GM18499 (cell line): ENCODE data around the gene ERC2.
A peak's percentile ranks its signal among the peaks of the same experiment; 100 is the strongest.
"Not testable (repeated sequence)": the region's sequence is repeated elsewhere in the genome, so short reads cannot be mapped to it uniquely, and the experiment has no call there.

Experiments
- ATAC-seq: cut with Tn5 transposase; IDR thresholded peaks from one replicate; pipeline ENCODE4 v1.9.1; 2021; ENCODE audit warnings: moderate number of reproducible peaks; ENCODE audit not compliant: insufficient read depth, unreplicated experiment

ERC2 gene

GRCh38 chr3:55507808-55508207, 960.5 kb downstream of the ERC2 start:
- ATAC-seq = no peak

GRCh38 chr3:55505776-55506175, 962.5 kb downstream of the ERC2 start:
- ATAC-seq = no peak

- ATAC-seq = not testable (repeated sequence)
Measured at GRCh38 chr3:55505102-55505501, 963.2 kb downstream of the ERC2 start.

- ATAC-seq = no peak
Measured at GRCh38 chr3:55501905-55502304, 966.4 kb downstream of the ERC2 start.

- no peak for ATAC-seq
Measured at GRCh38 chr3:55500555-55501330, 967.5 kb downstream of the ERC2 start.

- ATAC-seq = no peak
Measured at GRCh38 chr3:55498520-55498919, 969.7 kb downstream of the ERC2 start.

GRCh38 chr3:55497250-55497649, 971.0 kb downstream of the ERC2 start:
- ATAC-seq = no peak

- ATAC-seq = no peak
Measured at GRCh38 chr3:55494976-55495375, 973.3 kb downstream of the ERC2 start.

- no peak for ATAC-seq
Measured at GRCh38 chr3:55492976-55493375, 975.3 kb downstream of the ERC2 start.

GRCh38 chr3:55491296-55491816, 976.9 kb downstream of the ERC2 start:
- no peak for ATAC-seq

GRCh38 chr3:55490276-55490913, 977.9 kb downstream of the ERC2 start:
- no peak for ATAC-seq

GRCh38 chr3:55489798-55490132, 978.5 kb downstream of the ERC2 start:
- no peak for ATAC-seq

- no peak for ATAC-seq
Measured at GRCh38 chr3:55488398-55489055, 979.7 kb downstream of the ERC2 start.

GRCh38 chr3:55487381-55488241, 980.7 kb downstream of the ERC2 start:
- no peak for ATAC-seq

- no peak for ATAC-seq
Measured at GRCh38 chr3:55486857-55487380, 981.3 kb downstream of the ERC2 start, which contains the start of gene WNT5A. Gene WNT5A (minus strand): TSS chr3:55487306. CDS start chr3:55486985, 321 bp downstream.

- ATAC-seq = no peak
Measured at GRCh38 chr3:55486101-55486856, 982.0 kb downstream of the ERC2 start.

GRCh38 chr3:55484801-55485791, 983.2 kb downstream of the ERC2 start:
- ATAC-seq = peak; percentile 58

- no peak for ATAC-seq
Measured at GRCh38 chr3:55484191-55484689, 984.0 kb downstream of the ERC2 start.
